Ectodermal cell (in vitro differentiated cells): ENCODE data around the gene TFIP11.

ENCODE experiments used
- H3K27ac ChIP-seq: 2 replicates; pipeline ENCODE4 v1.7.0; 2013; ENCODE audit warnings: mild to moderate bottlenecking, low read depth, low read length; ENCODE audit not compliant: insufficient read depth, poor library complexity, severe bottlenecking
- H3K27me3 ChIP-seq: 2 replicates; pipeline ENCODE4 v1.7.0; 2013; ENCODE audit warnings: mild to moderate bottlenecking, low read length; ENCODE audit not compliant: insufficient read depth, control insufficient read depth, poor library complexity, severe bottlenecking
- H3K36me3 ChIP-seq: one replicate; pipeline ENCODE4 v1.7.0; 2013; ENCODE audit warnings: low read length; ENCODE audit not compliant: control insufficient read depth, insufficient read depth
- H3K4me1 ChIP-seq: one replicate; pipeline ENCODE4 v1.7.0; 2013; ENCODE audit warnings: low read length; ENCODE audit not compliant: control insufficient read depth, insufficient read depth
- H3K4me3 ChIP-seq: 2 replicates; pipeline ENCODE4 v1.7.0; 2013; ENCODE audit warnings: low read depth, low read length, control low read depth; ENCODE audit not compliant: insufficient read depth
- H3K9me3 ChIP-seq: 2 replicates; pipeline ENCODE4 v1.7.0; 2013; ENCODE audit warnings: mild to moderate bottlenecking, low read length, moderate library complexity; ENCODE audit not compliant: control insufficient read depth
- WGBS, 2 experiments: methylation state at CpG; one replicate each; pipeline ENCODE4 v1.1.7; 2013; ENCODE audit warnings: missing lambda C conversion rate in 2 of 2; 5-methylcytosine and 5-hydroxymethylcytosine counted together

TFIP11 gene

DNA sequence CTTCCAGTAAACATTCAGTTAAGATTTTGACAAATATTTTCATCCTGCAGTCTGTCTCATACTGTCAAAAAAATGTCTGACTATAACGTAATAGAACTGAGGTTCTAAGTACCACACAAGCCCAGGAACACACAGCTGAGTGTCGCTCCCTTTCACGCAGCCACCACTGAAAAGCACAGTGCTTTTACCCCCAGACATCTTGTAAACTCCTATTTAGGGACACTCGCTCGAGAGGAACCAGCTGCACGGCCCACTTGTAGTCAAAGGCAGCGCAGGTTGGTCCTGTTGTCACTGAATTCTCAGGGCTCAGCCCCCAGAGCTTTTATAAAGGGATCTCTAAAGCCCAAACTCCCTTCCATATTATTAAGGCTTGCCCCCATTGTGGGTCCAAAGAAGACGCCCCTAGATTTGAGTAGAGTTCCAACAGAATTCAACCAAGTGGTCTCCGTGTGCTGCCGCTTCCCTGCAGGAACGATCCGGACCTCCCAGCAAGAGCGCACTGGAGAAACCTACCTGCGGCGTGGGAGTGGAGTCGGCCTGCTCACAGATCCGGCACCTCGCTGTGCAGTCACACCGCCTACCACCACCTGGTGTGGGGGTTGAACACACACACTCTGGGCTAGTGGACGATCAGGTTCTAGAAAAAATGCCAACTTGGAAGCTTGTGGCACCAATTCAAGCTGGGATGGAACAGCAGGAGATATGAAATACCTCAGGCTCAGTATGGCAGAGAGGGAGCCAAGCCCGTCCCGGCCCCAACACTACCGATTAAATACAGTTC, 59.8 kb downstream of the TFIP11 start:
- WGBS, 2 experiments, result 95 to 96% methylated on average over 23 of the region's 23 CpGs
- H3K27me3 ChIP-seq, result no peaks in the 10 kb centered on the region
- H3K36me3 ChIP-seq, result peaks cover 21% of the 10 kb centered on the region

DNA sequence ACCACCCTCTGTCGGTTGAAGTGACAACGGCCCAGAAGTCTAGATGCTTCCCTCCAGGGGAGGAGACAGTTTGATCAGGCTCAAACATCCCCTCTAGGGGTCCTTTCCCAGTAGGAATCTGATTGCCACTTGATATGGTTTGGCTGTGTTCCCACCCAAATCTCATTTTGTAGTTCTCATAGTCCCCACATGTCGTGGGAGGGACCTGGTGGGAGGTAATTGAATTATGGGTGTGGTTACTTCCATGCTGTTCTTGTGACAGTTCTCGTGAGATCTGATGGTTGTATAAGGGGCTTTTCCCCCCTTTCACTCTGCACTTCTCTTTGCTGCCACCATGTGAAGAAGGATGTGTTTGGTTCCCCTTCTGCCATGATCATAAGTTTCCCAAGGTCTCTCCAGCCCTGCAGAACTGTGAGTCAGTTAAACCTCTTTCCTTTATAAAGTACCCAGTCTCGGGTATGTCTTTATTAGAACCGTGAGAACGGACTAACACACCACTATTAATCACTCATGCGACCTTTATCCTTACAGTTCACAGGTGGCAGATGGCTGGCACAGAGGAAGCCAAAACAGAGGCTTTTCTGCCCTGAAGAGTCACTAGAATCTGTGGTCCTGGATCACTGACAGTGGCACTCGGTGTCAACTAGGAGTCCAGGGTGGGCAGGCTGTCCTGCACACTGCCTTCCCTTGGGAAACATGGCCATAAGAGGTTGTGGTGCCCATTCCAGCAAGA, 61.7 kb downstream of the TFIP11 start:
- H3K4me1 ChIP-seq, result no peaks in the 10 kb centered on the region
- WGBS, 2 experiments, result 92 to 94% methylated on average over 9 of the region's 9 CpGs
- H3K27ac ChIP-seq, result no peak overlapping the region
- H3K36me3 ChIP-seq, result peaks cover 15% of the 10 kb centered on the region
- H3K9me3 ChIP-seq, result no peaks in the 10 kb centered on the region
- H3K4me3 ChIP-seq, result no peak overlapping the region
- no peaks in the 10 kb centered on the region for H3K27me3 ChIP-seq

More for the DNA sequence above, 59.8 kb downstream of the TFIP11 start:
- no peak overlapping the region for H3K27ac ChIP-seq
- H3K4me1 ChIP-seq, result no peaks in the 10 kb centered on the region
- no peak overlapping the region for H3K4me3 ChIP-seq
- H3K9me3 ChIP-seq, result no peaks in the 10 kb centered on the region

DNA sequence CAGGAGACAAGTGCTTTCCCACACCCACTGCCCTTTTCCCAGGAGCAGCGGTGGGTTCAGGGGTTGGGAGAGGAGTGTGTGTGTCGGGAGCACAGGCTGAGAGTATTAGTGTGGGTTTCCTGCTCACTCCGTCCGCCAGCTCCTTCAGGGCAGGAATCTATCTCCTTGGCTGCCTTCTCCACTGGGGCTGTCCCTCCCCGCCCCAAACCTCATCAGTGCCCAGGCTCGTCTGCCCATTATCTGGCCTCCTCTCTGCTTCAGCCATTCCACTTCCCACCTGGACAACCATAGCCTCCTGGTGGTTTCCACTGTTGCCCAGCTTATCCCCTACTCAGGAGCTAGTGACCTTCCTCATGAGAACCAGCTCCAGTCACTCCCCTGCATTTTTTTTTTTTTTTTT, 63.3 kb downstream of the TFIP11 start:
- no peaks in the 10 kb centered on the region for H3K27me3 ChIP-seq
- H3K4me3 ChIP-seq, result no peak overlapping the region
- H3K9me3 ChIP-seq, result no peaks in the 10 kb centered on the region
- H3K36me3 ChIP-seq, result peaks cover 15% of the 10 kb centered on the region
- H3K27ac ChIP-seq, result no peak overlapping the region
- no peaks in the 10 kb centered on the region for H3K4me1 ChIP-seq
- 93% methylated on average over 6 of the region's 6 CpGs for WGBS, 2 experiments

DNA sequence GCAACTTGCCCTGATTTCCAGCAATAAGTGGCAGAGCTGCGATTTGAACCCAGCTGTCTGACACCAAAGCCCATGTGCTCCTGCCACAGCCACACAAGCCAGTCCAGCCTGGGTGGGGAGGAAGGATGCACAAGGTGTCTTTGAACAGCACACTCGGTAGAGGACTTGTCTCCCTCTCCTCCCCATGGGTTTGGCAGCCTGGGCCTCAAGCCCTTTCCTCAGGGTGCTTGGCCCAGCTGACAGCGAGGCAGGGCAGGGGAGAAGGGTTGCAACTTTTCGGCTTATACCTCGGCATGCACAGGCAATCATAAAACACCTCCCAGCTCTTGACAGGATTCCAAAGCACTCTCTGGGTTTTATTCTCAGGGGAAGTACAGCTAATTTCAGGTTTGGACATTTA, 63.9 kb downstream of the TFIP11 start:
- Histone ChIP-seq H3K4me3 (no peak overlapping the region), H3K9me3 (no peaks in the 10 kb centered on the region), H3K27ac (no peak overlapping the region), H3K27me3 (no peaks in the 10 kb centered on the region), H3K36me3 (peaks cover 9% of the 10 kb centered on the region), H3K4me1 (no peaks in the 10 kb centered on the region)
- 92% methylated on average over 5 of the region's 5 CpGs for WGBS, 2 experiments

DNA sequence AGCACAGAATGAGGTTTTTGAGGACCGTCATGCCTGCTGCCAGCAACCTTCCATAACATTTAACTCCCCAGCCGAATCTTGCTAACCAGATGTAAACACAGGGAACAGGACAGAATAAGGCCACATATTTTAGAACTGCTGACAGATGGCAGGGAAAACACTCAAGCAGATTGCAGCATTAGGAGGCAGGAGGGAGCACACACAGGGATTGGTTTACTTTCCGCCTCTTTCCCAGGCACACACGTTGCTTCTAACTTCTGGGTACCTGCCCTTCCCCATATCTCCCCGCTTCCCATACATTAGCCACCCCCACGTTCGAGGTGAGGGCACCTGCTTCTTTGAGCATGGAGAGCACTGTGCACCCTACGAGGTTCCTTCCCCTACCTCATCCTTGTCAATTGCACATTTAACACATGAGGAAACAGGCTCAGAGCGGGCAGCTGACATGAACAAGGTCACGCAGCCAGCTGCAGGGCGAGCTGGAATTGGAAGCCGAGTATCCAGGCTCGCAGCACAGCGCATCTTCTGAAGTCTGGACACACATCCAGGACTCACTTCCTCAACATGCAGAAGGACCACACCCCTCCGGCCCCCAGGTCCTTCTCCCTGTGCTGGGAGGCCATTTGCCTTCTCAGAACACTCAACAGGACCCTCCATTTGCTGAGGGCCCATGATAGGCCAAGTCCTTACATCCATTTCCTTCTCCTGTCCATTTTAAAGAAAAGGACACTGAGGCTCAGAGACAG, 64.5 kb downstream of the TFIP11 start:
- Histone ChIP-seq H3K27me3 (no peaks in the 10 kb centered on the region), H3K4me1 (no peaks in the 10 kb centered on the region), H3K9me3 (no peaks in the 10 kb centered on the region), H3K27ac (no peak overlapping the region), H3K4me3 (no peak overlapping the region), H3K36me3 (peaks cover 3% of the 10 kb centered on the region)
- WGBS, 2 experiments, result 85 to 86% methylated on average over 15 of the region's 15 CpGs

DNA sequence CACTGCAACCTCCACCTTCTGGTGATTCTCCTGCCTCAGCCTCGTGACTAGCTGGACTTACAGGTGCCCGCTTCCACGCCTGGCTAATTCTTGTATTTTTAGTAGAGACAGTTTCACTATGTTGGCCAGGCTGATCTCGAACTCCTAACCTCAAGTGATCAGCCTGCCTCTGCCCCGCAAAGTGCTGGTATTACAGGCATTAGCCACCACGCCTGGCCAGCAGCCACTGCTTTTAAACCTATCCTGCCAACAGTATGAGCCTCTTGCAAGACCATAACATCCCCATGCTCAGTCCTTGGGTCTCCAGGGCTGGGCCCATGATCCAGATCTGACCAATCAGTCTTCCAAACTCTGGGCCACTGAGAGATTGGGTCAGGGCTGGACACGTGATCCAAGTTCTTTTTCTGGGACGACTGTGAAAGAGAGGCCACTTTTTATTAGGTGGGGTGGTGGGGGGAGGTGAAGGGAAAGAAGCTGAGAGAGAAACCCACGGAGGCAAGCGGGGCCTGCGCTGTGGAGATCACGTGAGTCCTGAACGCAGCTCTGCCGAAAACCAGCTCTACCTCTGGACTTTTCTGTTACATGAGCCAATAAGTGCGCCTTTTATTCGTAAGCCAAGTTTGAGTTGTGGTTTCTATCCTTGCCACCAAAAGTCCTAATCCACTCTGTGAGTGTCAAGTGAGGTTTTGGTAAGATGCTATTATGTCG, 65.3 kb downstream of the TFIP11 start:
- 95% methylated on average over 17 of the region's 17 CpGs for WGBS, 2 experiments
- no peaks in the 10 kb centered on the region for H3K27me3 ChIP-seq
- no peak overlapping the region for H3K27ac ChIP-seq
- no peaks in the 10 kb centered on the region for H3K9me3 ChIP-seq
- no peaks in the 10 kb centered on the region for H3K36me3 ChIP-seq
- no peak overlapping the region for H3K4me3 ChIP-seq
- H3K4me1 ChIP-seq, result no peaks in the 10 kb centered on the region

DNA sequence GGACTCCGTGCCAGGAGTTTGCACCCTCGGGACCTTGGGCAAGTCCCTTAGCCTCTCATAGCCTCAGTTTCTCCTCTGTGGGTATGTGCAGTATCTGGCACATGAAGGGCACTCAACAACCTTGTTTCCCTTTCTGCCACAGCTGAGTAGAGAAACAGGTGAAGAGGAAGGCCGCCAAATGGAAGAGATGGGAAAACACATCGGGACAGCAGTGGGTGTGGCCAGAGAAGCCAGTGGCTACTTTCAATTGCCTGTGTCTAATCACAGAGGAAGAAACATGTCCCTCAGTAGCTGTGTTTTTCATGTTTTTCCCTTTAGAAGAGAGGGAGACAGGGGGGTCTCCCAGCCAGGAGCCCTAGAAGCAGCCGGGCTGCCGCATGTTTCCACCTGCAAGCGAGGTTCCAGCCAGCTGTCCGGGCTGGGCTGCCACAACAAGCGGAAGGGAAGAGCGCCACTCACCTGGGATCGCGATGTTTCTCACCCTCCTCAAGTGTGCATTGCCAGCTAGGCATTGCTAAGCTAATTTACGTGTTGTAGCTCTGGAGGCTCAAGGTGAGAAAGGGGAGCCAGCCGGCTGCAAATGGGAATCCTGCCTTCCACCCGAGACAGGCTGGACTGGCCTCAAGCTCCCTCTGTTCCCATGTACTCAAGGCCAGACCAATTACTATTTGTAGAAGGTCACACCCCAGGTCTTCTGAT, 66.5 kb downstream of the TFIP11 start:
- H3K9me3 ChIP-seq, result no peaks in the 10 kb centered on the region
- no peak overlapping the region for H3K27ac ChIP-seq
- H3K27me3 ChIP-seq, result no peaks in the 10 kb centered on the region
- H3K4me3 ChIP-seq, result no peak overlapping the region
- 89 to 92% methylated on average over 15 of the region's 15 CpGs for WGBS, 2 experiments
- H3K4me1 ChIP-seq, result no peaks in the 10 kb centered on the region
- no peaks in the 10 kb centered on the region for H3K36me3 ChIP-seq

DNA sequence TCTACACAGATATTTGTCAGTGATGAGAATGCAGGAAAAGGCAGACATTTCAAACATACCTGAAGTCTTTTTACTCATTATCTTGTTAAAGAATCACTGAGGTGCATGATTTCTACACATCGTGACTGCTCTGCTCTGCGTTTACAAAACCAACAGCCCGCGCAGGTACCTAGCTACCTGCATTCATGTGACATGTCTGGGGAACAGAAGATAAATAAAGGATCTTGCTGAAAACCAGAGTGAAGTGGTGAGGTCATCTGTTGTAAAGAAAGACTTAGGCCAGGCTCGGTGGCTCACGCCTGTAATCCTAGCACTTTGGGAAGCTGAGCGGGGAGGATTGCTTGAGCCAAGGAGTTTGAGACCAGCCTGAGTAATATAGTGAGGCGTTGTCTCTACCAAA, 67.5 kb downstream of the TFIP11 start:
- Histone ChIP-seq H3K4me3 (no peak overlapping the region), H3K36me3 (no peaks in the 10 kb centered on the region), H3K9me3 (no peaks in the 10 kb centered on the region), H3K27me3 (no peaks in the 10 kb centered on the region), H3K27ac (no peak overlapping the region), H3K4me1 (no peaks in the 10 kb centered on the region)
- 94 to 96% methylated on average over 8 of the region's 8 CpGs for WGBS, 2 experiments

DNA sequence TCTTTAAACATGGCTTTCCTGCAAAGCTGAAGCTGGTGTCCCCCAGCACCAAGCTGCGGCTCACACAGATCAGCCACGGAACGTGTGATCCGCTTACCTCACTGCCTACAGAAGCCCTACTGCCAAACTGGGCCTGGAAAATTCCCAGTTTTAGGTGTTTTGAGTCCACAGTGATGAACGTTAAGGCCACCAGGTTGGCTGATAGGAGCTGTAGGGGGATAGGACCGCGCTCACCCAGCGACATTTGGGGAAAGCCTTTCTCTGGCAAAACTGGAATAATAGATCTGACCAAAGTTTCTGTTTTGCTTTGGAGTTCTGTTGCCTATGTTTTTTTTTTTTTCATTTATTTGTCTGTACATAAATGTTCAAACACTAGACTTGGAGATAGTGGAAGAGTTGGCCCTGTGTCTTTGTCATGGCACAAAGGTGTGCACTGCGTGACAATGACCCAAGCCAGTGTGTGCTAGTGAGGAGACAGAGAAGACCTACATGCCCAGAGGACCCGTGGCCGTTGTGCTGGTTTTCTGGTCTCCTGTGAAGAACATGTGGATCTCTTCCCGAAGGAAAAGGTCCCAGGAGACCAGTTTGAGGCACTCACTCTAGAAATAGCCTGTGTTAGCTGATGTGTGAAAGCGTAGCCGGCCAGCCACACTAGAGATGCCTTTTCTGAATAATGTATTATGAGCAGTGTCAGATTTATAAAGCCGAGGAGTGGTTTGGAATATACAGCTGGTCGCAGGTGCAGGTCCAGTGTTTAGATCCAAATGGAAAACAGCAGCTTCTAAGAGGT, 68.2 kb downstream of the TFIP11 start:
- WGBS, 2 experiments, result 95 to 96% methylated on average over 16 of the region's 16 CpGs
- no peak overlapping the region for H3K27ac ChIP-seq

More for the DNA sequence above, 68.2 kb downstream of the TFIP11 start:
- Histone ChIP-seq H3K36me3 (no peaks in the 10 kb centered on the region), H3K27me3 (no peaks in the 10 kb centered on the region), H3K4me3 (no peak overlapping the region), H3K9me3 (no peaks in the 10 kb centered on the region), H3K4me1 (no peaks in the 10 kb centered on the region)
